ENCODE data around the gene SS18L1.

- no peak for TF ChIP-seq POLR2A (IDR thresholded peaks at IDR 0.05; ENCODE audit: low read depth, low read length)
- no peak for TF ChIP-seq POLR2AphosphoS5 (IDR thresholded peaks at IDR 0.05; ENCODE audit: low read depth, low read length)
- TF ChIP-seq POU2F2 (IDR thresholded peaks at IDR 0.05; ENCODE audit: low read depth, low read length), result no peak
- TF ChIP-seq SPI1 (IDR thresholded peaks at IDR 0.05; ENCODE audit: low read depth, low read length), result no peak
- no peak for TF ChIP-seq TAF1 (IDR thresholded peaks at IDR 0.05; ENCODE audit: low read depth, low read length)
- TF ChIP-seq PAX5 (IDR thresholded peaks at IDR 0.05; ENCODE audit: insufficient read depth, low read length, severe bottlenecking), result no peak
Measured at GRCh38 chr20:62101078-62101477, 42.5 kb upstream of the SS18L1 start.
